ENCODE results near the gene CLEC3B.
"Not testable (repeated sequence)": the region's sequence is repeated elsewhere in the genome, so short reads cannot be mapped to it uniquely, and the experiment has no call there.

CLEC3B gene

GRCh38 chr3:45071075-45071474, 45.0 kb downstream of the CLEC3B start:
- no peak for ATAC-seq

DNA sequence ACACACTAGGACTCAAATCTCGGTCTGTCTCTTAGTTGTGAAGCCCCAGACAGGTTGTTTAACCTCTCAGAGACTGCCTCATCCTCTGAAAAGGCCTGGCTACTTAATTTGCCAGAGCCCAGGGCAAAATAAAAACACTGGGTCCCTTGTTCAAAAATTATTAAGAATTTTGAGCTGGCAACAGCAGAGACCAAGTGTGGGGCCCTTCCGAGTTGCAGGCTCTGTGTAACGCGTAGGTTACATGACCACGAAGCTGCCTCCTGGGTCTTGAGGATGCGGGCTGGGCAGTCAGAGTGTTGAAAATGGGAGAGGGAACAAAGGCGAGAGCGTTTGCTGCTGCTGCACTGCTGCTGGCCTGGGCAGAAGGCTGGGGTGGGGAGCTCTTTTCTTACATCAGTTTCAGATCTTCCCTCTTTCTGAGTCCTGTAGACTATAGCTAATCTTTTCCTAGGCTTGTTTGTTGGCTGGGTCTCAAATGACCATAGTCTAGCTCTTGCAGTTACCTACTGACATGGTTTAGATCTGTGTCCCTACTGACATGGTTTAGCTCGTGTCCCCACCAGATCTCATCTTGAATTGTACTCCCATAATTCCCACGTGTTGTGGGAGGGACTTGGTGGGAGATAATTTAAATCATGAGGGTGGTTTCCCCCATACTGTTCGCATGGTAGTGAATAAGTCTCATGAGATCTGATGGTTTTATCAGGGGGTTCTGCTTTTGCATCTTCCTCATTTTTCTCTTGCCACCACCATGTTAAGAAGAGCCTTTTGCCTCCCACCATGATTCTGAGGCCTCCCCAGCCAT, 49.9 kb downstream of the CLEC3B start:
- no peak for ATAC-seq

DNA sequence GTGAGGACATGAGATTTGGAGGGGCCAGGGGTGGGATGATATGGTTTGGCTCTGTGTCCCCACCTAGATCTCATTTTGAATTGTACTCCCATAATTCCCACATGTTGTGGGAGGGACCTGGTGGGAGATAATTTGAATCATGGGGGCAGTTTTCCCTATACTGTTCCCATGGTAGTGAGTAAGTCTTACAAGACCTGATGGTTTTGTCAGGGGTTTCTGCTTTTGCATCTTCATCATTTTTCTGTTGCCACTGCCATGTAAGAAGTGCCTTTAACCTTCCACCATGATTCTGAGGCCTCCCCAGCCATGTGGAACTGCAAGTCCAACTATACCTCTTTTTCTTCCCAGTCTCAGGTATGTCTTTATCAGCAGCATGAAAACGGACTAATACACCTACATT, 52.2 kb downstream of the CLEC3B start:
- not testable (repeated sequence) for ATAC-seq

DNA sequence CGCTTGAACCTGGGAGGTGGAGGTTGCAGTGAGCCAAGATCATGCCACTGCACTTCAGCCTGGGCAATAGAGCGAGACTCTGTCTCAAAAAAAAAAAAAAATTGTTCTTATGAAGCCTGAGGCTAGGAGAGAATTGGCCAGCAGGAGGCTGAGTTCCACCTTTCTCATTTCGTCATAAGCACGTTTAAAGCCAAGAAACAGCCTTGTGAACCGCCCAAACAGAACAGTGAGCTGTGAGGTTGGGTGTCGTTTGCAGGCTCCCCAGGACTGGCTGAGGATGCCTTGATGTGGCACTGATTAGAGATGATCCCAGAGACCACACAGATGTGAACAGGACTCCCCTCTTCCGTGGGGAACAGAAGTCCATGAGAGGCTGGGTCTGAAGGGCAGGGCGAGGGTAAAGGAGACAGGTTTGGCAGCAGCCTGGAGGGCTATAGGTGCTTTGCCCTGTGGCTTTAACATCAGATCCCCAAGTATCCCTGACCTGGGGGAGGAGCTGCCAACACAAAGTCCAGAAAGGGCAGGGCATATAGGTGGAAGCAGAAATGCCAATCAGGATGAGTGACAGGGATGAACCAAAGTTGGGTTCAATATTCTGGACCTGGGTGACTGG, 52.9 kb downstream of the CLEC3B start:
- no peak for ATAC-seq

- no peak for ATAC-seq
These were observed 53.6 kb downstream of the CLEC3B start for GRCh38 chr3:45079715-45080114.

DNA sequence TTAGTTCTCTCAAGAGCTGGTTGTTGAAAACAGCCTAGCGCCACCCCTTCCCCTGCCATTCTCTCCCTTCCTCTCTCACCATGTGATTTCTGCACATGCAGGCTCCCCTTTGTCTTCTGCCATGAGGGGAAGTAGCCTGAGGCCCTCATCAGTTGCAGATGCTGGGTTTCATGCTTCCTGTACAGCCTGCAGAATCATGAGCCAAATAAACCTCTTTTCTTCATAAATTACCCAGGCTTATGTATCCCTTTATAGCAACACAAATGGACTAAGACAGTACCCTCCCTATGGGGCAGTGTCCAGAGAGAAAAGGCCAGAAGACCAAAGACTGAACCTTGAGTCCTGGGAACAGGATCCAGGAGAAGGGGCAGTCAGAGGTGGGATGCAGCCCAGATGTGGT, 54.7 kb downstream of the CLEC3B start:
- ATAC-seq: no peak

GRCh38 chr3:45081506-45082141, 55.5 kb downstream of the CLEC3B start:
- ATAC-seq: no peak

DNA sequence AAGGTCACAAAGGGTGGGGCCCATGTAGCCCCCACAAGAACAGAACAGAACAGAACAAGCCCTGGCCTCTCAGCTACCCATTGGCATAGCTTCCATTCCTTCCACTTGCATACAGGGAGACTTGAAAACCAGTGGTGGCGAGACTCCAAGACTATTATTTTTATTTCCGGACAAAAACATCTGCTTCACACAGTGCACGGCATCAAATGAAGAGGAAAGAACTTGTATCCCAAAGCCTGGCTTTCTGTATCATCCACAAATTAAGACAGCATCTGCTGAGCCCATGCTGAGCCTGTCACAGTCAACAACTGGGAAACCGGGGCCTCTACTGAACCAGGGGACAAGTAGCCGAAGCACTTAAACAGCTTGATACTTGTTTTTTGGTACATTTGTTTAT, 56.0 kb downstream of the CLEC3B start:
- no peak for ATAC-seq

GRCh38 chr3:45083023-45083422, 56.9 kb downstream of the CLEC3B start:
- no peak for ATAC-seq

GRCh38 chr3:45084361-45084760, 58.3 kb downstream of the CLEC3B start:
- no peak for ATAC-seq

GRCh38 chr3:45084820-45085816, 59.0 kb downstream of the CLEC3B start:
- no peak for ATAC-seq
